C4-2B (cell line): ENCODE data around the gene OLFM2.

ENCODE experiments used
- ZFX ChIP-seq: fragments of 450-650 bp; IDR thresholded peaks from 2 replicates; pipeline ENCODE4 v1.6.1; 2017
- TF ChIP-seq, protein P1 (sequence below): fragments of 450-650 bp; conservative IDR thresholded peaks from 2 replicates; pipeline ENCODE4 v1.5.1; 2017; ENCODE audit warnings: mild to moderate bottlenecking

DNA sequence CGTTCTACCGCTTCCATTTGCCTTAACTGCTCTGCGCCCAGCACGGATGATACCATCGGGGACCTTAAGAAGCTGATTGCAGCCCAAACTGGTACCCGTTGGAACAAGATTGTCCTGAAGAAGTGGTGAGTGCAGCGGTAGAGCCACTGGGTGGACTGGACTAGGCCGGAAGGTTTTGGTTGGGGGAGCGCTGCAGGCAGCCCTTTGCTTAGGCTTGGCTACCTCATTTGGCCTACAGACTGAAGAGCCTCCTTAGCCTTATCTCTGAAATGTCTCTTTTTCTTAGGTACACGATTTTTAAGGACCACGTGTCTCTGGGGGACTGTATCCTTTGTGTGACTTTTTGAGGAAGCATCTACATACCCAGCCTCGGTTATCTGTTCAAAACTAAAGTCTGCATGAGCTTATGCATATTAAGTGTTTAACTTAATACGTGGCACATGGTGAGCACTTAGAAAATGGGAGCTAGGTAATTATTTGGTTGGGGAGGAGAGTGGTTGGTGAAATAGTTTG lies 107.7 kb downstream of the OLFM2 start:
- TF ChIP-seq, protein P1, sequence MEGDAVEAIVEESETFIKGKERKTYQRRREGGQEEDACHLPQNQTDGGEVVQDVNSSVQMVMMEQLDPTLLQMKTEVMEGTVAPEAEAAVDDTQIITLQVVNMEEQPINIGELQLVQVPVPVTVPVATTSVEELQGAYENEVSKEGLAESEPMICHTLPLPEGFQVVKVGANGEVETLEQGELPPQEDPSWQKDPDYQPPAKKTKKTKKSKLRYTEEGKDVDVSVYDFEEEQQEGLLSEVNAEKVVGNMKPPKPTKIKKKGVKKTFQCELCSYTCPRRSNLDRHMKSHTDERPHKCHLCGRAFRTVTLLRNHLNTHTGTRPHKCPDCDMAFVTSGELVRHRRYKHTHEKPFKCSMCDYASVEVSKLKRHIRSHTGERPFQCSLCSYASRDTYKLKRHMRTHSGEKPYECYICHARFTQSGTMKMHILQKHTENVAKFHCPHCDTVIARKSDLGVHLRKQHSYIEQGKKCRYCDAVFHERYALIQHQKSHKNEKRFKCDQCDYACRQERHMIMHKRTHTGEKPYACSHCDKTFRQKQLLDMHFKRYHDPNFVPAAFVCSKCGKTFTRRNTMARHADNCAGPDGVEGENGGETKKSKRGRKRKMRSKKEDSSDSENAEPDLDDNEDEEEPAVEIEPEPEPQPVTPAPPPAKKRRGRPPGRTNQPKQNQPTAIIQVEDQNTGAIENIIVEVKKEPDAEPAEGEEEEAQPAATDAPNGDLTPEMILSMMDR: no peak
- no peak for TF ChIP-seq ZFX
